Parathyroid adenoma (tissue), 2 donors: Measurements from ENCODE around the gene MAL.
"Not testable (repeated sequence)": the region's sequence is repeated elsewhere in the genome, so short reads cannot be mapped to it uniquely, and the experiment has no call there.

Experiments
- H2AFZ ChIP-seq: fragments of 300-600 bp; sonication (generic); one replicate; pipeline ENCODE4 v1.7.0; 2017; ENCODE audit warnings: antibody characterized with exemption, mild to moderate bottlenecking
- H3K27ac ChIP-seq: fragments of 300-600 bp; sonication (generic); one replicate; pipeline ENCODE4 v1.7.0; 2017
- H3K27me3 ChIP-seq: fragments of 300-600 bp; sonication (generic); one replicate; pipeline ENCODE4 v1.7.0; 2017; ENCODE audit warnings: low read length; ENCODE audit not compliant: control insufficient read depth, insufficient read depth
- H3K36me3 ChIP-seq: fragments of 300-600 bp; sonication (generic); one replicate; pipeline ENCODE4 v1.7.0; 2017; ENCODE audit warnings: low read length; ENCODE audit not compliant: control insufficient read depth, insufficient read depth
- H3K4me1 ChIP-seq: fragments of 300-600 bp; sonication (generic); one replicate; pipeline ENCODE4 v1.7.0; 2017; ENCODE audit warnings: control low read depth
- H3K4me2 ChIP-seq: fragments of 300-600 bp; sonication (generic); one replicate; pipeline ENCODE4 v1.7.0; 2017; ENCODE audit warnings: low read length
- H3K4me3 ChIP-seq: fragments of 300-600 bp; sonication (generic); one replicate; pipeline ENCODE4 v1.7.0; 2017; ENCODE audit warnings: low read depth, low read length
- H3K79me2 ChIP-seq: fragments of 300-600 bp; sonication (generic); one replicate; pipeline ENCODE4 v1.7.0; 2017; ENCODE audit warnings: control low read depth
- H3K9ac ChIP-seq: fragments of 300-600 bp; sonication (generic); one replicate; pipeline ENCODE4 v1.7.0; 2017; ENCODE audit warnings: mild to moderate bottlenecking
- H3K9me3 ChIP-seq: fragments of 300-600 bp; sonication (generic); one replicate; pipeline ENCODE4 v1.7.0; 2017; ENCODE audit warnings: low read length; ENCODE audit not compliant: control insufficient read depth
- CTCF ChIP-seq: fragments of 300-600 bp; sonication (generic); IDR thresholded peaks from one replicate; pipeline ENCODE4 v1.7.0; 2017; ENCODE audit warnings: antibody characterized with exemption, mild to moderate bottlenecking
- donor health status: primary hyperparathyroidism.

The MAL gene

GRCh38 chr2:95034818-95035217 is 9.3 kb downstream of the MAL start:
- no peak overlapping the region for H3K4me2 ChIP-seq
- H3K27me3 ChIP-seq = no peaks in the 10 kb centered on the region
- no peak overlapping the region for H3K27ac ChIP-seq
- no peaks in the 10 kb centered on the region for H3K4me1 ChIP-seq
- no peak overlapping the region for H2AFZ ChIP-seq
- no peaks in the 10 kb centered on the region for H3K79me2 ChIP-seq
- no peaks in the 10 kb centered on the region for H3K36me3 ChIP-seq
- no peak overlapping the region for H3K4me3 ChIP-seq
- H3K9ac ChIP-seq = no peak overlapping the region
- H3K9me3 ChIP-seq = no peaks in the 10 kb centered on the region
- no peak for TF ChIP-seq CTCF

- H3K4me2 ChIP-seq = no peak overlapping the region
- no peaks in the 10 kb centered on the region for H3K4me1 ChIP-seq
- H3K27ac ChIP-seq = no peak overlapping the region
- no peaks in the 10 kb centered on the region for H3K36me3 ChIP-seq
- TF ChIP-seq CTCF = no peak
- no peaks in the 10 kb centered on the region for H3K27me3 ChIP-seq
- no peaks in the 10 kb centered on the region for H3K9me3 ChIP-seq
- no peak overlapping the region for H3K9ac ChIP-seq
- H2AFZ ChIP-seq = no peak overlapping the region
- no peak overlapping the region for H3K4me3 ChIP-seq
- no peaks in the 10 kb centered on the region for H3K79me2 ChIP-seq
Measured at GRCh38 chr2:95036596-95037383, 11.3 kb downstream of the MAL start.

GRCh38 chr2:95037384-95037839 is 11.9 kb downstream of the MAL start:
- H3K4me1 ChIP-seq = no peaks in the 10 kb centered on the region
- H3K27ac ChIP-seq = no peak overlapping the region
- no peak for TF ChIP-seq CTCF
- no peaks in the 10 kb centered on the region for H3K27me3 ChIP-seq
- no peak overlapping the region for H3K4me3 ChIP-seq
- no peaks in the 10 kb centered on the region for H3K36me3 ChIP-seq
- no peak overlapping the region for H3K9ac ChIP-seq
- H3K79me2 ChIP-seq = no peaks in the 10 kb centered on the region
- H2AFZ ChIP-seq = no peak overlapping the region
- H3K9me3 ChIP-seq = no peaks in the 10 kb centered on the region
- H3K4me2 ChIP-seq = no peak overlapping the region

GRCh38 chr2:95037841-95038585 is 12.5 kb downstream of the MAL start:
- H3K27ac ChIP-seq, H3K4me3 ChIP-seq, H2AFZ ChIP-seq, H3K79me2 ChIP-seq, H3K36me3 ChIP-seq, H3K27me3 ChIP-seq, H3K4me1 ChIP-seq, H3K4me2 ChIP-seq, H3K9ac ChIP-seq, H3K9me3 ChIP-seq: not testable (repeated sequence)

GRCh38 chr2:95038635-95039298 is 13.3 kb downstream of the MAL start:
- no peaks in the 10 kb centered on the region for H3K79me2 ChIP-seq
- no peak overlapping the region for H3K27ac ChIP-seq
- no peak overlapping the region for H2AFZ ChIP-seq
- no peak overlapping the region for H3K9ac ChIP-seq
- no peaks in the 10 kb centered on the region for H3K9me3 ChIP-seq
- no peaks in the 10 kb centered on the region for H3K27me3 ChIP-seq
- no peaks in the 10 kb centered on the region for H3K4me1 ChIP-seq
- no peak overlapping the region for H3K4me2 ChIP-seq
- no peak overlapping the region for H3K4me3 ChIP-seq
- TF ChIP-seq CTCF = no peak
- no peaks in the 10 kb centered on the region for H3K36me3 ChIP-seq
